ENCODE results near the gene RFNG. TPM values are rescaled to one million over a fixed set of nuclear protein-coding genes. Genes with fewer than 3 reads are reported as not detected.

RFNG gene
- total RNA-seq, 2 experiments from 2014 or later, result 19.4 to 20.8 TPM

DNA sequence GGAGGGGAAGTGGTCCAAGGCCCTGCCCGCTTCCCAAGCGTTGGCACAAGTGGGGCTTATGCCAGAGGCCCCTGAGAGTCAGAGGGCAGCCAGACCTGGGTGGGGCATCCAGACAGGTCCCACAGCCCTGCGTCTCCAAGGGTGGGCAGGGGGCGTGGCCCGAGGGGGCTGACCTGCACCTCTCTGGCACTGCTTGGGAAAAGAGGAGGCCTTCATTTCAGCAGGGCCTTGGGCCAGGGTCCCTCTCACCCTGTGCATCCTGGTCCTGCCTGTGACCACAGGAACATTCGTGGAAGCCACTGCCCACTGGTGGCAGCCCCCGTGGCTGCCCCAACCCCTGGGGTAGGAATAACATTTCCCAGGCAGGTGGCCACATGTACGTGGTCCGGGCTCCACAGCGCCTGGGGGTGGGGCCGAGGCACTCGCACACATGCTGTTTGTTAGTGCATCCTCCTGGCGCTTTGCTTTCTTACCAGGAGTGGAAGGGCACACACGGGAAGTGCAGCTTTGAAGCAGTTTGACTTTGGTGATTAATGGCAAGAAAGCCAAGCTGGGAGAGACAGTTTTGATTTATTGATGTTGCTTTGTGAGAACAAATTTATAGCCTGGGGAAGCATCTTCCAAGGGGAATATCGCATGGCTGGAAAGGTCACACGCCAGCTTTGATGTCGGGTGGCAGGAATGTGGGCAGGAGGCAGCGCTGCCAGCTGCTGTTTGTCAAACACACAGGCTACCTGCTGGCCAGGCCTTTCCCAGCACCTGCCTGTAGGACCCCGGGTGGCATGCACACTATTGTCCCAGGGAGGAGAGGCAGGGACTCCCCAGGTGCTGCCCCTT is 33.2 kb downstream of the RFNG start:
- Mint-ChIP-seq H3K27ac (no peak overlapping the region), H3K4me3 (no peak overlapping the region), H3K9me3 (ENCODE audit: insufficient read depth) (no peaks in the 10 kb centered on the region), H3K27me3 (ENCODE audit: low read depth) (no peaks in the 10 kb centered on the region), H3K4me1 (ENCODE audit: low read depth) (peaks cover 14% of the 10 kb centered on the region), H3K36me3 (ENCODE audit: low read depth) (peaks cover 9% of the 10 kb centered on the region)
- ATAC-seq (no peak), DNase-seq (no peak)
- ChIA-PET CTCF (interaction anchor here (1.7 to 6.1 kb wide), 3 partner anchors 58 to 68 kb away, joined by 4 to 138 read pairs (median 14); partner anchors contain the start of gene NOTUM), POLR2A (interaction anchor here (0.6 to 0.8 kb wide), 2 partner anchors 9 to 42 kb away, joined by 3 read pairs; no protein-coding TSS in a partner anchor)

DNA sequence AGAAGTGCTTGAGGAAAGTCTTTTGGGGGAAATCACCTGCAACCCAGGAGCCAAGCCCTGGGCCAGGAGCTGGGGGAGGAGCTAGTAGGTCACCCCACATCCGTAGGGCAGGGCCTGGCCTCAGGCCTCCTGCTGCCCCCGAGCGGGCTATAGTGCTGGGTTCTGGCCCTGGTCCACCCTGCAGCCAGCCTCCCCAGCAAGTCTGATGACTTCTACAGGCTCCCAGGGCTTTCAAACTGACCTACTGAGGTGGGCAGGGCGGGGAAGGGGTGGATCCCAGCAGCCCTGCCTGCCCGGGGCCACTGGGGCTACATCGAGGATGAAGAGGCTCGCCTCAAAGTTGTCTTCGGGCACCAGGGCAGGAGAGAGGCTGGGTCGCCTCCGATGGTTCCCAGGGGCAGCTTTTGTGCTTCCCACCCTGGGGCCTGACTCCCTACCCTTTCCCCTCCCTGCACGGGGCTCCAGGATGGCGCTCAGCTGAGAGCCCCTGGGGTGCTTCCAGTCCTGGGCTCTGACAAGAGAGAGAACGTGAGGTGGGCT is 33.9 kb downstream of the RFNG start:
- H3K4me1 Mint-ChIP-seq (ENCODE audit: low read depth), result peaks cover 14% of the 10 kb centered on the region
- H3K27ac Mint-ChIP-seq, result no peak overlapping the region
- ChIA-PET CTCF (interaction anchor here (2.7 kb wide), 1 partner anchor 58 kb away, joined by 14 read pairs; no protein-coding TSS in a partner anchor), POLR2A (interaction anchor here (0.6 to 0.8 kb wide), 2 partner anchors 8 to 41 kb away, joined by 3 read pairs; no protein-coding TSS in a partner anchor)
- ATAC-seq (no peak), DNase-seq (no peak)
- H3K36me3 Mint-ChIP-seq (ENCODE audit: low read depth), result peaks cover 9% of the 10 kb centered on the region
- no peaks in the 10 kb centered on the region for H3K9me3 Mint-ChIP-seq (ENCODE audit: insufficient read depth)
- H3K27me3 Mint-ChIP-seq (ENCODE audit: low read depth), result no peaks in the 10 kb centered on the region
- no peak overlapping the region for H3K4me3 Mint-ChIP-seq

DNA sequence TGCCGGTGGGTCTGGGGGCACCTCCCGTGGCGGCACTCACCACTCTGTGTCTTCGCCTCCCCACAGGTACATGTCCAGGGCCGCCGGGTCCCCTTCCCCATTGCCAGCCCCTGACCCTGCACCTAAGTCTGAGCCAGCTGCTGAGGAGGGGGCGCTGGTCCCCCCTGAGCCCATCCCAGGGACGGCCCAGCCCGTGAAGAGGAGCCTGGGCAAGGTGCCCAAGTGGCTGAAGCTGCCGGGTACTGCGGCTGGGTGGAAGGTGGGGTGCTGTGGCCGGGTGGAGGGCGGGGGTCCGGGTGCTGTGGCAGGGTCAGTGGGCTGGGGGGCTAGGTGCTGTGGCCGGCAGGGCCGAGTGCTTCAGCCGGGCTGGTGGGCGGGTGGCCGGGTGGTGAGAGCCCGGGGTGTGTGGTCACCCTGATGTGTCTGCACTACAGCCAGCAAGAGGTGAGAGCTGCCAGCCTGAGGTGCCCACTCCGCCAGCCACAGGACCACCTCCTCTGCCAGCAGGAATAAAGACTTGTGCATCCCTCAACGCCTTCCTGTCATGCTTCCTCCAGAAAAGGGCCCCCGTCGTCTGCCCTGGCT is 34.6 kb downstream of the RFNG start:
- Mint-ChIP-seq H3K4me3 (no peak overlapping the region), H3K4me1 (ENCODE audit: low read depth) (peaks cover 14% of the 10 kb centered on the region), H3K27me3 (ENCODE audit: low read depth) (no peaks in the 10 kb centered on the region), H3K27ac (no peak overlapping the region), H3K9me3 (ENCODE audit: insufficient read depth) (no peaks in the 10 kb centered on the region), H3K36me3 (ENCODE audit: low read depth) (peaks cover 9% of the 10 kb centered on the region)
- ATAC-seq (no peak), DNase-seq (no peak)
- POLR2A ChIA-PET, result interaction anchor here (1.0 kb wide), 1 partner anchor 125 kb away, joined by 3 read pairs; no protein-coding TSS in a partner anchor
- CTCF ChIA-PET, result interaction anchor here (2.7 kb wide), 1 partner anchor 57 kb away, joined by 14 read pairs; no protein-coding TSS in a partner anchor

DNA sequence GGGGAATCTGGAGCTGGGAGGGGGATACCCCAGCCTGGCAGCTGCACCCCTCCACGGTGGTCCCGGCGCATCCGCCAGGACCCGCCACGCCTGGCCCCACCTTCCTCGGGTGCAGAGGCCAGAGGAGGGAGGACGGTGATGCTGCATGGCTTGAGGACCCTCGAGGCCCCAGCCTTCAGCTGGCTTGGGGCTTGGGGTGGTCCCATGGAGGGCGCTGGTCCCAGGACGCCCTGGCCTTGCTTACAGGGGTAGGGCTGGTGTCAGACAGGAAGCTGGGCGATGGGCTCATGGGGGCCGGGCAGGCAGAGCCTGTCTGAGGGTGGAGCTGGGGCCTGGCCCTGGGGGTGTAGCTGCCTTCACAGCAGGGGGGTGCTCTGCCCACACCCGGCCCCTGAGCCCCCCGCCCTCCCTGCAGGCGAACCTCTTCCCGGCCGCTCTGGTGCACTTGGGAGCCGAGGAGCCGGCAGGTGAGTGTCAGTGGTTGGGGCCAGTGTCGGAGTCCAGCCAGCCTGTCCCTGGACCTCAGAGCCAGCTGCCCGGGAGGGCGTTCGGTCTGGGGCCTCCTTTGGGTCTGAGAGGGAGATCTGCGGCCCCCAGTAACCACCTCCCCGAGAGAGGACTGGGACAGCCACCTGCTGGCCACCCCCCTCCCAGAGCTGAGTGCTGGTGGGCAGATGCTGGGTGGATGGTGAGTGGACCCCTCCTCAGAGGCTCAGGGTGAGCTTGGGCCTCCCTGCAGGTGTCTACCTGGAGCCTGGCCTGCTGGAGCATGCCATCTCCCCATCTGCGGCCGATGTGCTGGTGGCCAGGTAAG is 35.3 kb downstream of the RFNG start:
- ATAC-seq (no peak), DNase-seq (no peak)
- H3K36me3 Mint-ChIP-seq (ENCODE audit: low read depth), result peaks cover 7% of the 10 kb centered on the region
- H3K4me3 Mint-ChIP-seq, result no peak overlapping the region
- POLR2A ChIA-PET, result interaction anchor here (1.0 kb wide), 1 partner anchor 124 kb away, joined by 3 read pairs; no protein-coding TSS in a partner anchor
- CTCF ChIA-PET, result interaction anchor here (2.7 kb wide), 1 partner anchor 57 kb away, joined by 14 read pairs; no protein-coding TSS in a partner anchor
- no peaks in the 10 kb centered on the region for H3K27me3 Mint-ChIP-seq (ENCODE audit: low read depth)
- no peaks in the 10 kb centered on the region for H3K9me3 Mint-ChIP-seq (ENCODE audit: insufficient read depth)
- peaks cover 7% of the 10 kb centered on the region for H3K4me1 Mint-ChIP-seq (ENCODE audit: low read depth)
- no peak overlapping the region for H3K27ac Mint-ChIP-seq

DNA sequence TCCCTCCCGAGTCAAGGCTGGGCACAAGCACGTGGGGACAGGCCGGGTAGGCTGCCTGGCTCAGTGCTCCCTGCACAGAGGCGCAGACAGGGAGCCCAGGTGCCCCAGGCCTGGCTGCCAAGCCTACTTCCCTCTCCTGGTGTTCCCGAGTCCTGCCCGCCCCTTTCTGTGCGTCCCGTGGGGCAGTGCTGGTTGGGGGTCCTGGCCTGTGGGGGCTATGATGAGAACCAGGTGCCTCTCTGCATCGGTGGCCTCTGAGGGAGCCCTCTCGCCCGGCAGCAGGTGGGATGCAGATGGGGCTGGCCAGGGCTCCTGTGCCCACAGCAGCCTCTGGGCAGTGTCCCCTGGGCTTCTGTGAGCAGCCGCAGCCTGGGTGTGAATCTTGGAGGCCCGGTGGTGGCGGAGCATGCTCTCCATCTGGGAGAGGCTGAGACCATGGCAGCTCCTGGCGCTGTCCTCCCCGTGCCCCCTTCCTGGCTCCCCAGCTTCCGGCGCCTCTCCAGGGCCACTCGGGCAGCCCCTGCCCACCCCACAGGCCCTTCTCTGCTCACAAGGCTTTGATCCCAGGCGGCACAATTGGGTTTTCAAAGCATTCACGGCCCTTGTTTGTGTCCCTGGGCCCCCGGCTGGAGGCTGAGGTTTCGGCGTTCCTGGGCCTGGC is 36.2 kb downstream of the RFNG start:
- DNase-seq, result no peak
- H3K36me3 Mint-ChIP-seq (ENCODE audit: low read depth), result peaks cover 7% of the 10 kb centered on the region
- peaks cover 2% of the 10 kb centered on the region for H3K4me1 Mint-ChIP-seq (ENCODE audit: low read depth)
- CTCF ChIA-PET, result interaction anchor here (2.7 kb wide), 1 partner anchor 56 kb away, joined by 14 read pairs; no protein-coding TSS in a partner anchor
- no peaks in the 10 kb centered on the region for H3K27me3 Mint-ChIP-seq (ENCODE audit: low read depth)
- H3K9me3 Mint-ChIP-seq (ENCODE audit: insufficient read depth), result no peaks in the 10 kb centered on the region
- no peak overlapping the region for H3K27ac Mint-ChIP-seq
- ATAC-seq, result no peak
- POLR2A ChIA-PET, result interaction anchor here (1.0 kb wide), 1 partner anchor 123 kb away, joined by 3 read pairs; no protein-coding TSS in a partner anchor
- H3K4me3 Mint-ChIP-seq, result no peak overlapping the region

DNA sequence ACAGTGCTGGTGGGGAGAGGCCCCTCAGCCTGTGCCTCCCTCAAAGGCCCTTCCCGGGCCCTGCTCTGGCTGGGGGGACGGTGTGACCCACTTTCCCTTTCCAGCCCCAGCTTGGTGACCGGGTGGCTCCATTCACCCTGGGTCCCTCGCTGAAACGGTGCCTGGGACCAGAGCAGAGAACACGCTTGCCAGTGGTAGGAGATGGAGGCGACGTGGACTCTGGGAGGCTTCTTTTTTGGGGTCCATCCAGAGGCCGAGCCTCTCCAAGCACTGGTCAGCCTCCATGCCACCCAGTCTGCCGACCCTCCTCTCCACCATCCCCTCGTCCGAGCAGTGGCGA is 36.7 kb downstream of the RFNG start:
- POLR2A ChIA-PET, result no interaction called here
- H3K9me3 Mint-ChIP-seq (ENCODE audit: insufficient read depth), result no peaks in the 10 kb centered on the region
- CTCF ChIA-PET, result no interaction called here
- no peak for ATAC-seq
- H3K36me3 Mint-ChIP-seq (ENCODE audit: low read depth), result peaks cover 7% of the 10 kb centered on the region
- no peak overlapping the region for H3K4me3 Mint-ChIP-seq
- no peaks in the 10 kb centered on the region for H3K4me1 Mint-ChIP-seq (ENCODE audit: low read depth)
- no peak for DNase-seq
- H3K27me3 Mint-ChIP-seq (ENCODE audit: low read depth), result no peaks in the 10 kb centered on the region
- H3K27ac Mint-ChIP-seq, result no peak overlapping the region

DNA sequence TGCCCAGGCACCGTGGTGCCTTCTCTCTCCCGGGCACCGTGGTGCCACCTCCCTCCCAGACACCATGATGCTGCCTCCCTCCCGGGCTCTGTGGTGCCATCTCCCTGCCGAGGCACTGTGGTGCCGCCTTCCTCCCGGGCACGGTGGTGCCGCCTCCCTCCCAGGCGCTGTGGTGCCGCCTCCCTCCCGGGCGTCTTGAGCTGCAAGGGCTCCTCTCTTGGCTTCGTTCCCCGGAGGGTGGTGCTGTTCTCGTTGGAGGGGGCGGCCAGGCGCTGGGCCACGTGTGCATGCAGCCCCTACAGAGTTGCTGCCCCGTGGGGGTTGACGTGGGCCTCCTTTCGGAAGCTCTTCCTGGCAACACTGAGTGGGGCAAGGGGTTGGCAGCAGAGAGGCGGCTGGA is 37.2 kb downstream of the RFNG start:
- ATAC-seq (no peak), DNase-seq (no peak)
- ChIA-PET POLR2A (no interaction called here), CTCF (no interaction called here)
- Mint-ChIP-seq H3K9me3 (ENCODE audit: insufficient read depth) (no peaks in the 10 kb centered on the region), H3K27me3 (ENCODE audit: low read depth) (no peaks in the 10 kb centered on the region), H3K36me3 (ENCODE audit: low read depth) (peaks cover 7% of the 10 kb centered on the region), H3K4me1 (ENCODE audit: low read depth) (peaks cover 4% of the 10 kb centered on the region), H3K27ac (no peak overlapping the region), H3K4me3 (no peak overlapping the region)

DNA sequence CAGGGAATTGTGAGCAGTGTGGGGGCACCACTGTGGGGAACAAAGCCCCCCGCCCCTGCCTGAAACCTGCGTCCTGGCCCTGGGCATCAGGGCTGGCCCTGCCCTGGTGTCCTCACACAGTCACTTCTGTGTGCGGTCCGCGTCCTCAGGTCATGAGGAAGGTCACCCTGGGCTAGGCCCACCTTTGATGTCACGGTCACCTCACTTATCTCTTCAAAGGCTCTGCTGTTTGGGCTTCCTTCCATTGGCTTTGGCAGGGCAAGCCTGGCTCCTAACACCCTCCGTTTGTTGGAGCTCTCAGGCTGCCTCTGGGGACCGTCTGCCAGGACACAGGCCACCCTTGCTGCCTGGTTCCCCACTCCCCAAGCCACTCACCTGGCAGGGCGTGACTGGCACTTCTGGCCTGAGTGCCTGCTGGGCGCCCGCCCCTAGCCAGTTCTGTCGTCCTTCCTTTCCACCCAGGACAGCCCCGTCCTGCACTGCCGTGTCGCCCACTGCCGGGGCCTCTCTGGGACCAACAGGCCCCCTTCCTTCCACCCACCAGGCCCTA is 37.8 kb downstream of the RFNG start:
- peaks cover 7% of the 10 kb centered on the region for H3K4me1 Mint-ChIP-seq (ENCODE audit: low read depth)
- H3K9me3 Mint-ChIP-seq (ENCODE audit: insufficient read depth), result no peaks in the 10 kb centered on the region
- POLR2A ChIA-PET, result no interaction called here
- H3K27me3 Mint-ChIP-seq (ENCODE audit: low read depth), result no peaks in the 10 kb centered on the region
- ATAC-seq (no peak), DNase-seq (no peak)
- no peak overlapping the region for H3K27ac Mint-ChIP-seq
- H3K36me3 Mint-ChIP-seq (ENCODE audit: low read depth), result peaks cover 5% of the 10 kb centered on the region
- H3K4me3 Mint-ChIP-seq, result no peak overlapping the region
- CTCF ChIA-PET, result interaction anchor here (1.7 kb wide), 1 partner anchor 54 kb away, joined by 5 read pairs; no protein-coding TSS in a partner anchor

DNA sequence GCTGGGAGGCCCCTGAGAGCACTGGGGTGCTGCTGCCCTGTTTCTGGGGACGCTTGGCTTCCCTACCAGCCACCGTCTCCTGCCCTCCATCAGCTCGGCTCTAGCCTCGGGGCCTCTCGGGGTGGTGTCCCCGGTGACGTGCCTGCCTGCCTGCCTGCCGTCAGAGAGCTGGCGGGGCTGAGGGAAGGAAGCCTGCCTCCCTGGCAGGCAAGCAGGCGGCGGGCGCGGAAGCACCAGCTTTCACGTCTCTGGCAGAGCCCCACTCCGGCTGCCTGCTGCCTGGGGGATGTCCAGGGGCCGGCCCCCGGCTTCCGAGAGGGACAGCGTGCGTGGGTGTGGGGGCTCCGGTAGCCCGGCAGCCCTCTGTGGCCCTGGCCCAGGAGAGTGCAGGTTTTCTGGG is 38.3 kb downstream of the RFNG start:
- DNase-seq (no peak), ATAC-seq (no peak)
- Mint-ChIP-seq H3K4me1 (ENCODE audit: low read depth) (peaks cover 7% of the 10 kb centered on the region), H3K27ac (no peak overlapping the region), H3K27me3 (ENCODE audit: low read depth) (no peaks in the 10 kb centered on the region), H3K4me3 (no peak overlapping the region), H3K9me3 (ENCODE audit: insufficient read depth) (no peaks in the 10 kb centered on the region), H3K36me3 (ENCODE audit: low read depth) (no peaks in the 10 kb centered on the region)
- CTCF ChIA-PET, result interaction anchor here (1.7 kb wide), 1 partner anchor 54 kb away, joined by 5 read pairs; no protein-coding TSS in a partner anchor
- POLR2A ChIA-PET, result no interaction called here

DNA sequence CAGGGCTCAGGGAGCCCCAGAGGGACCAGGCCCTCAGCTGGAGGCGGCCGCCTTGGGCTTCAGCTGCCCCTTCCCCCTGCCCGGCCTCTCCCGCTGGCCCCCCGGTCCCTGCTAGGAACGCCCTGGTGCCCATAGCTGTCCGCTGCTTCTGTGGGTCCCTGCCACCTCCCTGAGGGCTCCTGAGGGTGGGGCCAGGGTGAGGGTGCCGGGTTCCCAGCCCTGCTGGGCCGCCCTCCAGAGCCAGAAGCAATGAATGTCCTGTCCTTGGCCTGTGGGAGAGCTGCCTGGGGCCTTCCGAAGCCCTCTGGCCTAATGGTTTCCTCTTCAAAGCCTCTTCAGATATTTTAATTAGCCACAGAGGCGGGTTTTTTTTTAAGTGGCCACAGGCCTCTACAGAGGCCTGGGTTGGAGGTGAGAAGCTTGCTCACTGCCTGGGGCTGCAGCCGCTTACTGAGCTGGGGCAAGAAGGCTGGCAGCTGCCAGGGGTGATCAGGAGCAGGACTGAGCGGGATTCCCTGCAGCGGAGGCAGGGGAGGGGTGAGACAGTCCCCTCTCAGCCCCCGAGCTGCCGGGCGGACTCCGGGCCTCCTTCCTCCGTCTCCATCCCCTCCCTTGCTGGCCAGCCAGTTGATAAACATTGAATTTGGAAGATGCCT is 38.8 kb downstream of the RFNG start:
- no peak overlapping the region for H3K4me3 Mint-ChIP-seq
- no peak for DNase-seq
- no peak for ATAC-seq
- peaks cover 9% of the 10 kb centered on the region for H3K4me1 Mint-ChIP-seq (ENCODE audit: low read depth)
- POLR2A ChIA-PET, result no interaction called here
- no peaks in the 10 kb centered on the region for H3K27me3 Mint-ChIP-seq (ENCODE audit: low read depth)
- H3K9me3 Mint-ChIP-seq (ENCODE audit: insufficient read depth), result no peaks in the 10 kb centered on the region
- CTCF ChIA-PET, result interaction anchor here (1.7 kb wide), 1 partner anchor 53 kb away, joined by 5 read pairs; no protein-coding TSS in a partner anchor
- H3K36me3 Mint-ChIP-seq (ENCODE audit: low read depth), result no peaks in the 10 kb centered on the region
- no peak overlapping the region for H3K27ac Mint-ChIP-seq
